ENCODE measurements around the gene WFS1.

DNA sequence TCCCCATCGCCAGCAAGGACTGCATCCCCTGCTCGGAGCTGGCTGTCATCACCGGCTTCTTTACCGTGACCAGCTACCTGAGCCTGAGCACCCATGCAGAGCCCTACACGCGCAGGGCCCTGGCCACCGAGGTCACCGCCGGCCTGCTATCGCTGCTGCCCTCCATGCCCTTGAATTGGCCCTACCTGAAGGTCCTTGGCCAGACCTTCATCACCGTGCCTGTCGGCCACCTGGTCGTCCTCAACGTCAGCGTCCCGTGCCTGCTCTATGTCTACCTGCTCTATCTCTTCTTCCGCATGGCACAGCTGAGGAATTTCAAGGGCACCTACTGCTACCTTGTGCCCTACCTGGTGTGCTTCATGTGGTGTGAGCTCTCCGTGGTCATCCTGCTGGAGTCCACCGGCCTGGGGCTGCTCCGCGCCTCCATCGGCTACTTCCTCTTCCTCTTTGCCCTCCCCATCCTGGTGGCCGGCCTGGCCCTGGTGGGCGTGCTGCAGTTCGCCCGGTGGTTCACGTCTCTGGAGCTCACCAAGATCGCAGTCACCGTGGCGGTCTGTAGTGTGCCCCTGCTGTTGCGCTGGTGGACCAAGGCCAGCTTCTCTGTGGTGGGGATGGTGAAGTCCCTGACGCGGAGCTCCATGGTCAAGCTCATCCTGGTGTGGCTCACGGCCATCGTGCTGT, 31.5 kb downstream of the WFS1 start:
- TF ChIP-seq, protein P1, sequence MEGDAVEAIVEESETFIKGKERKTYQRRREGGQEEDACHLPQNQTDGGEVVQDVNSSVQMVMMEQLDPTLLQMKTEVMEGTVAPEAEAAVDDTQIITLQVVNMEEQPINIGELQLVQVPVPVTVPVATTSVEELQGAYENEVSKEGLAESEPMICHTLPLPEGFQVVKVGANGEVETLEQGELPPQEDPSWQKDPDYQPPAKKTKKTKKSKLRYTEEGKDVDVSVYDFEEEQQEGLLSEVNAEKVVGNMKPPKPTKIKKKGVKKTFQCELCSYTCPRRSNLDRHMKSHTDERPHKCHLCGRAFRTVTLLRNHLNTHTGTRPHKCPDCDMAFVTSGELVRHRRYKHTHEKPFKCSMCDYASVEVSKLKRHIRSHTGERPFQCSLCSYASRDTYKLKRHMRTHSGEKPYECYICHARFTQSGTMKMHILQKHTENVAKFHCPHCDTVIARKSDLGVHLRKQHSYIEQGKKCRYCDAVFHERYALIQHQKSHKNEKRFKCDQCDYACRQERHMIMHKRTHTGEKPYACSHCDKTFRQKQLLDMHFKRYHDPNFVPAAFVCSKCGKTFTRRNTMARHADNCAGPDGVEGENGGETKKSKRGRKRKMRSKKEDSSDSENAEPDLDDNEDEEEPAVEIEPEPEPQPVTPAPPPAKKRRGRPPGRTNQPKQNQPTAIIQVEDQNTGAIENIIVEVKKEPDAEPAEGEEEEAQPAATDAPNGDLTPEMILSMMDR (IDR thresholded peaks at IDR 0.05; ENCODE audit: extremely low read depth in 1 of 2, insufficient read depth in 1 of 2, low read depth in 1 of 2, low read length in 2 of 2) = no peak
- TF ChIP-seq, protein P2, sequence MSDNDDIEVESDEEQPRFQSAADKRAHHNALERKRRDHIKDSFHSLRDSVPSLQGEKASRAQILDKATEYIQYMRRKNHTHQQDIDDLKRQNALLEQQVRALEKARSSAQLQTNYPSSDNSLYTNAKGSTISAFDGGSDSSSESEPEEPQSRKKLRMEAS (IDR thresholded peaks at IDR 0.05; ENCODE audit: insufficient read depth, insufficient read length) = no peak
